K562 (cell line): ENCODE measurements around the gene B4GALNT4. TPM values are rescaled to one million over a fixed set of nuclear protein-coding genes. Genes with fewer than 3 reads are reported as not detected.

Experiments
- ATAC-seq: fragments of 200-7000 bp; cut with Tn5 transposase; 3 replicates; pipeline ENCODE4 v1.9.1; 2020; ENCODE audit warnings: moderate library complexity
- BruUV-seq: library from RNA; stranded (reverse); fragments of 400-500 nt; replicated peaks from 2 replicates; lab custom pipeline; 2021; lab: Mats Ljungman, UMichigan
- CTCF ChIA-PET: fragments of 300-600 bp; formaldehyde crosslinking; extraction: SDS; loops from one replicate; lab custom pipeline; 2021; ENCODE audit warnings: low intra/inter-chr PET ratio; lab: Yijun Ruan, JAX
- POLR2A ChIA-PET: fragments of 300-600, 350-650 bp; sonication (Branson Sonifier 250); formaldehyde crosslinking; extraction: SDS; loops from one replicate; lab custom pipeline; 2021; ENCODE audit warnings: antibody characterized with exemption, inconsistent platforms; lab: Yijun Ruan, JAX
- DNase-seq, 4 experiments: peaks; one replicate each; pipeline versions ENCODE4 v3.0.0 to v3.0.0-alpha.2; 2011 to 2018; ENCODE audit warnings: low spot score in 3 of 4, mixed read lengths in 3 of 4; ENCODE audit errors: extremely low read depth in 1 of 4
- FAIRE-seq: peaks from 2 replicates; lab custom pipeline; 2011; peaks lifted over from hg19 to GRCh38; lab: Jason Lieb, UNC
- H2AFZ ChIP-seq: 2 replicates; pipeline ENCODE4 v1.6.0; 2011; ENCODE audit warnings: low read depth, low read length, control low read depth, inconsistent platforms
- H3K27ac ChIP-seq: fragments of 200-600 bp; 3 replicates; pipeline ENCODE4 v1.8.0; 2011; ENCODE audit warnings: low read depth, mild to moderate bottlenecking, control low read depth, inconsistent platforms, low read length, moderate library complexity, mixed read lengths; ENCODE audit errors: extremely low read depth
- H3K27me3 ChIP-seq, 2 experiments: fragments of 300-600 bp in 1 of 2; 2 replicates in 1 of 2; 3 replicates in 1 of 2; pipeline versions ENCODE4 v1.6.0 to v1.8.0; 2011; ENCODE audit warnings: inconsistent platforms in 2 of 2, low read length in 2 of 2, mild to moderate bottlenecking in 1 of 2, mixed read lengths in 1 of 2, moderate library complexity in 1 of 2; ENCODE audit not compliant: control insufficient read depth in 2 of 2, insufficient read depth in 2 of 2
- H3K36me3 ChIP-seq: fragments of 300-600 bp; 3 replicates; pipeline ENCODE4 v1.8.0; 2011; ENCODE audit warnings: mild to moderate bottlenecking, low read length, inconsistent platforms; ENCODE audit not compliant: control insufficient read depth, insufficient read depth
- H3K4me1 ChIP-seq, 2 experiments: fragments of 200-600 bp in 1 of 2; replicated peaks in 1 of 2; 2 replicates in 1 of 2; 3 replicates in 1 of 2; pipeline versions ENCODE4 v1.5.1 to v1.8.0; 2011; ENCODE audit warnings: inconsistent platforms in 2 of 2, low read length in 2 of 2, mild to moderate bottlenecking in 1 of 2, mixed read lengths in 1 of 2, moderate library complexity in 1 of 2; ENCODE audit not compliant: control insufficient read depth in 2 of 2, insufficient read depth in 2 of 2
- H3K4me2 ChIP-seq: 2 replicates; pipeline ENCODE4 v1.6.1; 2011; ENCODE audit warnings: low read length, control low read depth, inconsistent platforms, mixed read lengths; ENCODE audit not compliant: insufficient read depth
- H3K4me3 ChIP-seq: fragments of 200-600 bp; sonication (generic), shearing (Covaris generic); 2 replicates; pipeline ENCODE4 v1.5.1; 2016; ENCODE audit warnings: control low read depth, inconsistent platforms
- H3K79me2 ChIP-seq: fragments of 200-600 bp; 3 replicates; pipeline ENCODE4 v1.8.0; 2011; ENCODE audit warnings: low read length, inconsistent platforms; ENCODE audit not compliant: control insufficient read depth, insufficient read depth
- H3K9ac ChIP-seq, 2 experiments: 2 replicates each; pipeline versions ENCODE4 v1.6.0 to v1.6.1; 2011; ENCODE audit warnings: low read depth in 2 of 2, low read length in 2 of 2, control low read depth in 1 of 2, inconsistent platforms in 1 of 2, mild to moderate bottlenecking in 1 of 2, mixed read lengths in 1 of 2; ENCODE audit not compliant: insufficient read depth in 1 of 2
- H3K9me1 ChIP-seq: one replicate; pipeline ENCODE4 v1.6.0; 2011; ENCODE audit warnings: inconsistent platforms, mild to moderate bottlenecking, low read length, moderate library complexity; ENCODE audit not compliant: control insufficient read depth, insufficient read depth
- H3K9me3 ChIP-seq: replicated peaks from 2 replicates; pipeline ENCODE4 v1.5.1; 2011; ENCODE audit warnings: low read depth, low read length, inconsistent platforms; ENCODE audit not compliant: control insufficient read depth, insufficient read depth
- H4K20me1 ChIP-seq: replicated peaks from 2 replicates; pipeline ENCODE4 v1.6.1; 2011; ENCODE audit warnings: low read length, inconsistent platforms, mixed read lengths; ENCODE audit not compliant: control insufficient read depth, insufficient read depth
- BCOR ChIP-seq: fragments of 450-650 bp; IDR thresholded peaks from 2 replicates; pipeline ENCODE4 v1.6.1; 2016
- CBX3 ChIP-seq, 2 experiments: IDR thresholded peaks; 1 replicate in 1 of 2; 2 replicates in 1 of 2; pipeline ENCODE4 v1.6.1; 2012; ENCODE audit warnings: inconsistent platforms in 2 of 2, low read length in 2 of 2, borderline replicate concordance in 1 of 2, control low read depth in 1 of 2
- ESRRA ChIP-seq: fragments of 450-650 bp; IDR thresholded peaks from 2 replicates; pipeline ENCODE4 v1.6.1; 2014; ENCODE audit warnings: low read depth, mild to moderate bottlenecking, moderate library complexity, borderline replicate concordance
- KAT7 ChIP-seq: sonication (generic); formaldehyde crosslinking; IDR thresholded peaks from 2 replicates; pipeline ENCODE4 v1.8.0; 2022; ENCODE audit warnings: missing genetic modification reagents, mild to moderate bottlenecking, borderline replicate concordance
- MAFF ChIP-seq: IDR thresholded peaks from 2 replicates; pipeline ENCODE4 v1.6.1; 2012; ENCODE audit warnings: low read length, improper control_type of control experiment
- POLR3G ChIP-seq: IDR thresholded peaks from 2 replicates; pipeline ENCODE4 v1.6.1; 2011; ENCODE audit not compliant: insufficient read length, insufficient replicate concordance; ENCODE audit errors: extremely low read depth
- PTBP1 ChIP-seq: fragments of 200-400 bp; formaldehyde crosslinking; IDR thresholded peaks from 2 replicates; pipeline ENCODE4 v1.6.1; 2017; ENCODE audit warnings: low read depth, low read length
- SMAD1 ChIP-seq: fragments of 150-350 bp; IDR thresholded peaks from 2 replicates; pipeline ENCODE4 v1.6.1; 2014; ENCODE audit warnings: low read length, low read depth; ENCODE audit not compliant: partially characterized antibody
- XRCC3 ChIP-seq: fragments of 450-650 bp; IDR thresholded peaks from 2 replicates; pipeline ENCODE4 v1.6.1; 2017; ENCODE audit warnings: mild to moderate bottlenecking, moderate library complexity
- ZNF124 ChIP-seq: sonication (generic); formaldehyde crosslinking; IDR thresholded peaks from 2 replicates; pipeline ENCODE4 v1.8.1; 2022; ENCODE audit warnings: missing genetic modification reagents
- ZNF586 ChIP-seq: fragments of 450-650 bp; formaldehyde crosslinking; conservative IDR thresholded peaks from 2 replicates; pipeline ENCODE4 v1.4.0; 2020; ENCODE audit warnings: mild to moderate bottlenecking, moderate library complexity
- ZNF644 ChIP-seq: fragments of 200-800 bp; sonication (Bioruptor generic); IDR thresholded peaks from 2 replicates; pipeline ENCODE4 v1.6.1; 2016; ENCODE audit warnings: low read depth, missing genetic modification characterization, missing compliant biosample characterization
- WGBS: fragments of 100-300 bp; shearing (Covaris generic); methylation state at CpG from one replicate; pipeline ENCODE4 v1.1.6; 2016; ENCODE audit warnings: low coverage, mixed read lengths; ENCODE audit not compliant: insufficient coverage; ENCODE audit errors: missing lambda C conversion rate; 5-methylcytosine and 5-hydroxymethylcytosine counted together
- in situ Hi-C: fragments of 300-500 bp; cut with MboI; formaldehyde crosslinking; loops from 4 replicates; pipeline ENCODE4 v1.15.0; 2018; ENCODE audit warnings: inconsistent platforms, mixed read lengths
- intact Hi-C: fragments of 100-400 bp; cut with micrococcal nuclease; formaldehyde crosslinking; loops from 2 replicates; pipeline ENCODE4 v1.14.2; 2022
- polyA plus RNA-seq, 8 experiments: library from polyadenylated mRNA; depleted of rRNA in 4 of 8; stranded (reverse) in 5 of 8; unstranded in 3 of 8; fragments of >200 nt; fragmentation: Nextera tagmentation in 2 of 8; fragmentation: Illumina TruSeq in 1 of 8; extraction: Ambion mirVana in 2 of 8; extraction: Trizol in 1 of 8; gene quantifications; 2 replicates each; pipeline versions ENCODE4 v1.2.1 to v1.2.3, GENCODE V29; 2011 to 2014; ENCODE audit warnings: inconsistent platforms in 1 of 8, missing spikeins in 1 of 8
- total RNA-seq, 7 experiments: library from RNA; depleted of rRNA in 6 of 7; stranded (reverse); fragments of >200 nt in 6 of 7; fragmentation: Illumina TruSeq in 2 of 7; extraction: Trizol in 2 of 7; gene quantifications; 2 replicates each; pipeline versions ENCODE4 v1.2.1 to v1.2.3, GENCODE V29; 2011 to 2021; ENCODE audit warnings: low replicate concordance in 1 of 7

Gene B4GALNT4
- total and polyA plus RNA-seq, 9 of the 15 experiments (the other 6 are each of a cell fraction or from before 2014, with no cell fraction given) = 0.20 to 37.1 (median 10.8) TPM; not detected in 1

DNA sequence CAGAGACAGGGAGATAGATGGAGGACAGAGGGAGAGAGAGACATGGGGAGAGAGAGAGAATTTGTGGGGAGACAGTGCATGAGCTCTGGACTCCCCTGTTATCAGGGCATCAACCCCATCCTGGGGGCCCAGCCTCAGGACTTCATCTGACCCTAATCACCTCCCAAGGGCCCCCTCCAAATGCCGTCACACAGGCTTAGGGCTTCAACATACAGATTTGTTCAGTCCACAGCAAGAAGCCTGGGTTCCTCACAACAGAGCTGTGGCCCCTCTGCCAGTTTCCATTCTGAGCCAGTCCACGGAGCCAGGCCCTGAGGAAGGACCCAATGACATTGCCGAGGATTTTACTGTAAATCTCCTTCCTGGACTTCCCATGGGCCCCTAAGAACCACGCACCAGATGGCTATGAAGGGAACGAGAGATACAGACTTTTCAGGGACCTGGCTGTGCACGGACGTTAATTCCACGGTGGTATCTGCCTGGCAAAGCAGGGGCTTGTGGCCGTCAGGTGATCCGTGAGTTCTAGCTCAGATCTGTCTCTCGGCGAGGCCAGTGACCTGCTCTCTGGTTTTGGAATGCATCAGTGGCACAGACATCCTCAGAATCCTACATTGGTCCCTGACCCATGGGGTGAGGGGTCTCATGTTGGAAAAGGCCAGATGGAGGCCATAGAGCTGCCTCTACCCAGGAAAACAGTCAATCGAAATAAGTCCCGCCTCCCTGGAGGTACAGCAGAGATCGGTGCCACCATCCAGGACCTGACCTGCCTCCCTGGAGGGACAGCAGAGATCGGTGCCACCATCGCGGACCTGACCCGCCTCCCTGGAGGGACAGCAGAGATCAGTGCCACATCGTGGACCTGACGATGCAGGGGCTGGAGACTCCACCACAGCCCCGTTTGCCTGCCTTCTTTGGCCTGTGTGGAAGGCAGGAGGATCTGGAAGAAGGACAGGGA is 8.7 kb upstream of the B4GALNT4 start:
- no peak for ATAC-seq
- Histone ChIP-seq H3K4me1 (peaks cover 7 to 55% of the 10 kb centered on the region in 2 experiments), H3K36me3 (no peaks in the 10 kb centered on the region; the same call in 2 of the 3 replicates)
- TF ChIP-seq PTBP1 (no peak), POLR3G (no peak), ZNF586 (no peak), CBX3 (IDR thresholded peaks at IDR 0.05; ENCODE audit: borderline replicate concordance in 1 of 2, low read length in 2 of 2) (no peak), SMAD1 (no peak), XRCC3 (no peak), ZNF124 (CRISPR knock-in tag) (no peak), MAFF (no peak), ZNF644 (no peak), BCOR (no peak), ESRRA (no peak), KAT7 (CRISPR knock-in tag) (no peak)
- TF ChIP-seq, all 486 proteins: peak for 0
- Histone ChIP-seq H2AFZ (peak overlapping the region; percentile 34; the same call in 1 of the 2 replicates), H3K4me2 (peak overlapping the region; percentile 25; the same call in 1 of the 2 replicates), H3K9ac (no peak overlapping the region; a peak in 1 of 4 replicates), H3K27me3 (peaks cover 0 to 4% of the 10 kb centered on the region in 2 experiments; a peak in 2 of 5 replicates), H3K4me3 (no peak overlapping the region), H3K79me2 (peaks cover 3% of the 10 kb centered on the region; the same call in 1 of the 3 replicates), H3K9me3 (peaks cover 13% of the 10 kb centered on the region), H3K9me1 (peaks cover 2% of the 10 kb centered on the region), H4K20me1 (no peaks in the 10 kb centered on the region), H3K27ac (no peak overlapping the region; the same call in 2 of the 3 replicates)
- CTCF ChIA-PET = interaction anchor here (0.9 kb wide), 1 partner anchor 110 kb away, joined by 3 read pairs; no protein-coding TSS in a partner anchor
- no peak for FAIRE-seq
- no TSS peak for BruUV-seq
- DNase-seq = peak in 2 of 4 experiments; percentile 9 to 23
- in situ Hi-C loops (loop anchor here (10.0 kb wide), 1 partner anchor 146 kb away; no protein-coding TSS in a partner anchor), intact Hi-C loops (no loop called here)
- POLR2A ChIA-PET = interaction anchor here (0.6 to 1.2 kb wide), 3 partner anchors 32 to 144 kb away, joined by 3 read pairs; no protein-coding TSS in a partner anchor
- WGBS = 52% methylated on average over 20 of the region's 22 CpGs
